GM12891 (cell line): ENCODE measurements around the gene SLC18A3.

Experiments
- POLR2A ChIP-seq: IDR thresholded peaks from 2 replicates; pipeline ENCODE4 v1.6.1; 2011; ENCODE audit warnings: low read depth, low read length, control low read depth
- POLR2AphosphoS5 ChIP-seq: IDR thresholded peaks from 2 replicates; pipeline ENCODE4 v1.6.1; 2011; ENCODE audit warnings: low read depth, low read length, control low read depth

GRCh38 chr10:49596836-49597235 lies 13.3 kb upstream of the SLC18A3 start:
- TF ChIP-seq POLR2AphosphoS5 (no peak), POLR2A (no peak)
